NCI-H1105 treated with DMSO at 0.1 percent for 48 hours (cell line): ENCODE data around the gene MDH2.
"Not testable (repeated sequence)": the region's sequence is repeated elsewhere in the genome, so short reads cannot be mapped to it uniquely, and the experiment has no call there.

Source experiments
- DNase-seq: peaks from one replicate; lab custom pipeline; 2025; lab: John Stamatoyannopoulos, UW

The MDH2 gene

GRCh38 chr7:76071316-76072242 is 23.7 kb downstream of the MDH2 start:
- no peak for DNase-seq

- DNase-seq, result no peak
Measured at GRCh38 chr7:76072243-76073148, 24.6 kb downstream of the MDH2 start.

DNA sequence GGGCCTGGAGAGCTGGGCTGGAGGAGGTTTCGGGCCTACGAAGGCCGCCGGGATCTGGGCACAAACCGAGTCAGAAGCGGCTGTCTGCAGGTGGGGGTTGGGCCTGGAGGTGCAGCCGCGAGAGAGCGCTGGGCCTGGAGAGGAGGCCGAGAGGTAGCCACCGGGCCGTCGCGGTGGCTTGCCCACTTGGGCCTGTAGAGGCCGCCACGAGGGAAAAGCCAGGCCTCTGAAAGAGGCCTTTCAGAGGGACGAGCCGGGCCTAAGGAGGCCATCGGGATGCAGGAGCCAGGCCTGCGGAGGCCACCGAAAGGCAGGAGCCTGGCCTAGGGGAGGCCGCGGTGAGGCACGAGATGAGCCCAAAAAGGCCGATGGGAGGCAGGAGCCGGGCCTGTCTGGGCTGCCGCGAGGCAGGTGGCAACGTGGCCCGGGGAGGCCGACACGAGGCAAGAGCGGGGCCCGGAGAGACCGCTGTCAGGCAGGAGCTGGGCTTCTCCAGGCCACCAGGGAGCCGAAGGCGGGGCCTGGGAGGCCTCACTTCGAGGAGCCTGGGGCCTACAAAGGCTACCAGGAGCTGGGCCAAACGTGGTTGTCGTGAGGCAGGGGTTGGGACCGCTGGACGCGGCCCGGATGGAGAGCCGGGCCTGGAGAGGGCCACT is 25.6 kb downstream of the MDH2 start:
- DNase-seq, result no peak

GRCh38 chr7:76074306-76074971 is 26.5 kb downstream of the MDH2 start:
- no peak for DNase-seq

GRCh38 chr7:76074972-76075370 is 27.1 kb downstream of the MDH2 start:
- no peak for DNase-seq

DNA sequence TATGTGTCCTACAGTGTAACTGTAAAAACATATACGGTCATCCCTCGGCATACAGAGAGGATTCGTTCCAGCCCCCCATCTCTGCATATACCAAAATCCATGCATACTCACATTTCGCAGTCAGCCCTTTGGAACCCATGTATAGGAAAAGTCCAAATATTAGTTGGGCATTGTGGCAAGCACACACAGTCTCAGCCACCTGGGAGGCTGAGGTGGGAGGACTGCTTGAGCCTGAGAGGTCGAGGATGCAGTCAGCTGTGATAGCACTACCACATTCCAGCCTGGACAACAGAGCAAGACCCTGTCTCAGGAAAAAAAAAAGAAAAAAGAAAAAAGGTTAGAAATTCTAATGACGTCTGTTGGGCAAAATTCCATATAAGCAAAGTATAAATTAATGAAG is 29.1 kb downstream of the MDH2 start:
- no peak for DNase-seq

DNA sequence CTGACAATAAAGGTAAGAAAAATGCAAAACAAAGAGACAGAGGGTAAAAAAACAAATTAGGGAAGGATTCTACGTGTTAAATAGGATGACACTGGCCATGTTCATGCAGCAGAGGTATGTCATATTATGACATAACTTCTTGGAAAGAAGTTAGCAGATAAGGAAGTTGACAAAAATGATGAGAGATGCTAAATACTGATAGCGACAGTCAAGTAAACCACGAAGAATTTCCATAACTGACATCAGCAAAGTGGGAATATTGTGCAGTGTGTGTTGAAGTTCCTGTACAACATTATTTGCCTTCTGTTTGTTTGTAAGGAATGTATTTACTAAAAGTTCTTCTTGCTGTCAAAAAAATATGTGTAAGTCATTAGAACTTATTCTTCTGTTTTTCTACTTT is 29.5 kb downstream of the MDH2 start:
- no peak for DNase-seq

- DNase-seq, result no peak
Measured at GRCh38 chr7:76080204-76080603, 32.3 kb downstream of the MDH2 start.

DNA sequence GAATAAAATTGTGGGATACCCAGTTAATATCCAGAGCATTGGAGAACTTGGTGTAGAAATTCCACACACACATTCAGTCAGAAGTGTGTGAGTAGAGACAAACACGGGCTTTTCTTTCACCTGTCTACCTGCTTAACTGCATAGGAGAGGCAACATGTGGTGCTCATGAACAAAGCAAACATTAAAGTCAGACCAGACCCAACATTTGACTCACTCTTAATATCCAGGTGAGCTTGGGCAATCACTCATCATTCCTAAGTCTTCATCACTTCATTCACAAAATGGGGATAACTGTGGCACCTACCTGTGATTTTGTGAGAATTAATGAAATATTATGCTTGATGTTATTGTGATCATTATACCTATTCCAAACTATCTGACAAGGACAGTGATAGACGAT is 36.2 kb downstream of the MDH2 start:
- DNase-seq, result not testable (repeated sequence)

DNA sequence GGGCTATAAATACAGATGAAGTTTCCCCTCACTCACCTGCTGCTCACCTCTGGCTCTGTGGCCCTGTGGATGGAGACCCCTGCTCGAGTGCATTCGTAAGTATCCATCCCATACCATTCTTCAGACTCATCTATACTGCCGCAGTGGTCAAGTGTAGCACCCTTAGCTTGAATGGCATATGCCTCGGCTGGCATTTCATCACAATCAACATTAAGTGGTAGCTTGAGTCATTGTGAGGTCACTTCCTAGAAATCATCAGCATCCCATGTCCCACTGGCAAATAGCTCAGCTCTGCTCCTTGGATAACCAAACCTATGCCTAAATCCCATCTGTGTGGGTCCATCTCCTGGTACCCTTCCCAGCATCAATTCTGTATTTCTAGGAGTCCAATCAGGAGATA is 38.2 kb downstream of the MDH2 start:
- no peak for DNase-seq

- not testable (repeated sequence) for DNase-seq
Measured at GRCh38 chr7:76087362-76087791, 39.5 kb downstream of the MDH2 start.

DNA sequence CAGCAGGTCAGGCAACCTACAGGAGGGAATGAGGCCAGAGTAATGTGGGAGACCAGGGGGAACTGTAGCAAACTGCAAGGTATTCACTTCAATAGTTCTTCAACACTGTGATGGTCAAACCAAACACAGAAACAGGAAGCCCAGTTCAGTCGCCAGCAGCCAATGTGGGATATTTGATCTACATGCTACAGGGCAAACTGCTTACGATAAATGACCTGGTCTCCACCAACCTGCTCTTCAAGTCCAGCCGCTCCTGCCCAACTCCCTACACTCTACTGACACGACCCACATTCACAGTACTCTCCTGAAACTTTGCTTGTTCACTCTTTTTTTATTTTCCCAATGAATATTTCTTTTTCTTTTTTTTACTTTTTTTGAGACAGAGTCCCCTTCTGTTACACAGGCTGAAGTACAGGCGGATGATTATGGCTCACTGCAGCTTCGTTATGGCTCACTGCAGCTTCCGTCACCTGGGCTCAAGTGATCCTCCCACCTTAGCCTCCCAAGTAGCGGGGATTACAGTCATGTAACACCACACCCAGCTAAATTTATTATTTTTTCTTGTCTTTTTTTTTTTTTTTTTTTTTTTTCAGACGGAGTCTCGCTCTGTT is 42.1 kb downstream of the MDH2 start:
- DNase-seq, result no peak

GRCh38 chr7:76091506-76091905 is 43.6 kb downstream of the MDH2 start:
- DNase-seq, result no peak

DNA sequence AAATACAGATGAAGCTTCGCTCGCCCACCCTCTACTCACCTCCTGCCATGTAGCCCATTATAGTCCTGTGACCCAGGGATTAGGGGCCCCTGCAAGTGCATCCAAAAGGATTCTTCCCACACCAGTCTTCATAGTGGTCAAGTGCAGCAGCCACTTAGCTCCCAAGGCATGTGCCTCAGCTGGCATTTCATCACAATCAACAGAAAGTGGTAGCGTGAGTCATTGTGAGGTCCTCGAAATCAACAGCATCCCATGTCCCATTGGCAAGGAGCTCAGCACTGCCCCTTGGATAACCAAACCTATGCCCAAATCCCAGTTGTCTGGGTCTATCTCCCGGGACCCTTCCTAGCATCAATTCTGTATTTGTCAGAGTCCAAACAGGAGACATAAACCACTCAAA is 45.6 kb downstream of the MDH2 start:
- not testable (repeated sequence) for DNase-seq

DNA sequence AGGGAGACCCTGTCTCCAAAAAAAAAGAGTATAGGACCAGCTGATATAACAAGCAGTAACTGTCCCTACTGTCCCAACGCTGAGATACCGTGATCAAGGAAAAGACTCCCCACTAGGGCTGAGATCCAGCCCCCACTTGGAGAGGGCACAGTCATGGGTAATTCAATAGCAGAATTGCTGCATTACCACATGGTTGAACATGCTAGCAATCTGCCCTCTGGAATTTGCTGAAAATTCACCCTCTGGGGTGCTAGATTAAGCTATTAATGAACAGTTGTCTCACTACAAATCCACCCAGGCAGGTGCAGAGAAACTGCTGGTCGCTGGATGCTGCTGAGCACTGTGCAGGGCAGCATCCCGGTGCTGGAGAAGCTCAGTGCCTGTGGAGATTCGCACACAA is 46.4 kb downstream of the MDH2 start:
- DNase-seq, result not testable (repeated sequence)

DNA sequence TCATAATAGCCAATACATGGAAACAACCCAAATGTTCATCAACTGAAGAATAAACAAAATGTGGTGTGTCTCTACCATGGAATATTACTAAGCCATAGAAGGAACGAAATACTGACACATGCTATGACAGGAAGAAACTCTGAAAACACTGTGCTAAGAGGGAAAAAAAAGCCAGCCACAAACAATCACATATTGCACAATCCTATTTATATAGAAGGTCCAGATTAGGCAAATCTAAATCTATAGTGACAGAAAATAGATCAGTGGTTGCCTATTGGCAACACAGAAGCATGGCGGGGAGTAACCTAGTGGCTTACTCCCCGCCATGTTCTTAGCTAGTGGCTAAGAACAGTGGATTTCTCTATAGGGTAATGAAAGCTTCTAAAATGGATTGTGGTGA is 48.0 kb downstream of the MDH2 start:
- no peak for DNase-seq

DNA sequence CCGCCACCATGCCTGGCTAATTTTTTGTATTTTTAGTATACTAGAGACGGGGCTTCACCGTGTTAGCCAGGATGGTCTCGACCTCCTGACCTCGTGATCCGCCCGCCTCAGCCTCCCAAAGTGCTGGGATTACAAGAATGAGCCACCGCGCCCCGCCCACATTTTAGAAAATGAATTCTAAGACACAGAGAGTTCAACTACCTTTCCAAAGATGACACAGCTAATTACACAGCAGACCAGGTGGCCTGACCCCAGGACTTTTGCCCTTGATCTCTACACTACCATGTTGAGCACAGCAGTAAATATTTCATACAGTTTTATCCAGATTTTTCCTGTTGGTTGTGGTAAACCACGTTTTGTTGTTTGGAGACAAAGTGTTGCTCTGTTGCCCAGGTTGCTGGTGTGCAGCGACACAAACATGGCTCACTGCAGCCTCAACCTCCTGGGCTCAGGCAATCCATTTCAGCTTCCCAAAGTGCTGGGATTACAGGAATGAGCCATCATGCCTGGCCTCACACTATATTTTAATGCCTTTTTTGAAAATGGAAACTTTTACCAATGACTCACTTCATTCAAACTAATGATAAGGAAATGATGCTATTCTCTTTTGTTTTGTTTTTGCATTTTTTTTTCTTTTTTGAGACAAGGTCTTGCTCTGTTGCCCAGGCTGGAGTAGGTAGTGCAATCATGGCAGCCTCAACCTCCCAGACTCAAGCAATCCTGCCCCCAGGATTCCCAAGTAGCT is 54.0 kb downstream of the MDH2 start:
- not testable (repeated sequence) for DNase-seq

DNA sequence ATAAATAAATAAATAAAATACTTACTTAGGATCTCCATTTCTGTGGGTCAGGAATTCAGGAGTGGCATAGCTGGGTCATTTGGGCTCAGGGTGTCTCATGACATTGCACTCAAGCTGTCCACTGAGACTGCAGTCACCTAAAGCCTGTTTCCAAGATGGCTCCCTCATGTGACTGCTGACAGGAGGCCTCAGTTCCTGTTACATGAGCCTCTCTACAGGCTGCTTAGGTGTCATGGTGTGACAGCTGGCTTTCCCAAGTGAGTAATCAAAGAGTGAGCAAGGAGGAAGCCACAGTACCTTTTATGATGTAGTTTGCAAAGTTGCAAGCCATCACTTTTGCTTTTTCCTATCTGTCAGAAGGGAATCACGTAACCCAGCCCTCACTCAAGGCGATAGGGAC is 55.9 kb downstream of the MDH2 start:
- DNase-seq, result not testable (repeated sequence)

- not testable (repeated sequence) for DNase-seq
Measured at GRCh38 chr7:76106130-76106529, 58.2 kb downstream of the MDH2 start.

DNA sequence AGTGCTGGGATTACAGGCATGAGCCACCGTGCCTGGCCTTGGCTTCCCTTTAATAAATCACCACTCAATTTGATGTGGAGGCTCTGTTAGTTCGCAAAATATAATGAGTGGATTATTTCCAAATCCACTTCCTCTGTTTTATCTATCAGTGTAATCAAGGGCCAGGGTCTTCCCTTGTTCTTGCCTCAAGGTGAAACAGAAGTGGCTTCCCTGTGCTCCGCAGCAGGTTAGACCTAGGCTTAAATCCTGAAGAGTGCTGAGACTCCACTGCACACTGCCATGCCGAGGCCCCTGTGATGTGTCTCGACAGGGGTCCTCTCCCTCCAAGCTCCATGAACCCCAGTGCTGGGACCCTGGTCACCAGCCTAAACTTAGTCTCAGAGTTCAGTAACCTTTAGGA is 59.0 kb downstream of the MDH2 start:
- DNase-seq, result no peak
